HG03135 (cell line): ENCODE data around the gene KCNIP2.

Experiments
- ATAC-seq: cut with Tn5 transposase; IDR thresholded peaks from one replicate; pipeline ENCODE4 v1.9.1; 2021; ENCODE audit warnings: mild to moderate bottlenecking, moderate library complexity; ENCODE audit not compliant: unreplicated experiment

KCNIP2 gene

DNA sequence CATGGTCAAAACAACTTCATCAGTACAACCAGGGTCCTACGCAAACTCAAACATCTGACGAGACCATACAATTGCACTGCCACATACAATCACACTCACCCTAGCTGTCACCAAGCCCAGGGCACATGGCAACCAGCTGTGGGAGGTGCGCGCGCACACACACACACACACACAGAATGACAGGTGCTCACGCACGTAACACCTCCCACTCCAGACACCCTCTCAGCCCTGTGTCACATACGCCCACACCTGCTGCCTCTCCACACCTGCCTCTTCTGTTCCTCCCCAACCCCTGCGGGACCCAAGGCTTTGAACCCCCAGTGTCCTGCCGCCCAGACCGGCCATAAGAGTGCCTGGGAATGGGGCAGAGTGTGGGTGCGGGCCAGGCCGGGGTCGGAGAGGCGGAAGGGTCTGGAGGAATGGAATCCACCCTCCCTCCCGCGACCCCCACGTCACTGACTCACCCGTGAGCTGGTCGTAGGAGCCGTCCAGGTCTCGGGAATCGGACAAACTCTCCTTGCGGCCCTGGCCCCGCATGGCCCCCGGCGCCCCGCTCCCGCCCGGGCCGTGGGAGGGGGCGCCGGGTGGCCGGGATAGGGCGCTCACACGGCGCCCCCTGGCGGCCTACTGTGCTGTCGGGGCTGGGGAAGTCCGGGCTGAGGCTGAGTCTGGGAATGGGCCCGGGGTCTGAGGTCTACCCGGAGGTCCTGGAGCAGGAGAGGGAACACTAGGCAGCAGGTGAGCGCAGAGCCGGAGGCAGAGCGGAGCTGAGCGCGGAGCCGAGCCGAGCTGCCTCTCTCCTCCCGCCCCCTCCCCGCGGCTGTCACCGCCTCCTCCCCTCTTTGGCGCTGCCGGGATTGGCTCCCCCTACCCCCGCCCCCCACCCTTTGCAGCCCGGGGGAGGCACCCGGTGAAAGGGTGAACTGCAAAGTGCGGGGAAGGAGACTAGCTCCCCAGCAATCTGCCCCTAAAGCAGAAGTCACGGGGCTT lies at the start of gene KCNIP2:
TSS of gene KCNIP2 (minus strand) at position 769 of the 990 bp plus-strand sequence. CDS start at position 537, 232 bp downstream.
- ATAC-seq, result no peak

DNA sequence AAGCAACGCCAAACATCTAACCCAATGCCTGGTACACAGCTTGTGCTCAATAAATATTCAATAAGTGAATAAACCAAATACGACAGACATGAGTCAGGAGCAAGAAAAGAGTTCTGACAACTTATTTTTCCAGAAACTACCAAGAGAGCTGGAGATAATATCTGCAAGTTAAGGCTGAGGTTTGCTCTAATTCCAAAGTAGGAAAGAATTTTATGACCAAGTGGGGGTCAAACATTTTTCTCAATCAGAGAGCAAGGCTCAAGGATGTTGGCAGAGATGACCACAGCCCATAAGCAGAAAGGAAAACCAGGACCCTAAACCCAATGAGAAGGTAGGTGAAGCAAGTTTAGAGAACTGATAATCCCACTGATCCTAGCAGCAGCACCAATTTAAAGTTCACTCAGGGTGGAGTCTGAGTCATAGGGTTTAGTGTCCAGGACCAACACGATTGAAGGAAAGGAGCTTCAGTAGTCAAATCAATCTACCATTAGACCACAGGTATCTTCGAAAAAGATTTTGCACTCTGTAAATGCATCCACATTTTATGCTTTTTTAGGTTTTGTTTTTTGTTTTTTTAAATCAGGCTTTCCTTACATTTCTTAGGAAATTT lies 49.3 kb upstream of the KCNIP2 start:
- no peak for ATAC-seq

DNA sequence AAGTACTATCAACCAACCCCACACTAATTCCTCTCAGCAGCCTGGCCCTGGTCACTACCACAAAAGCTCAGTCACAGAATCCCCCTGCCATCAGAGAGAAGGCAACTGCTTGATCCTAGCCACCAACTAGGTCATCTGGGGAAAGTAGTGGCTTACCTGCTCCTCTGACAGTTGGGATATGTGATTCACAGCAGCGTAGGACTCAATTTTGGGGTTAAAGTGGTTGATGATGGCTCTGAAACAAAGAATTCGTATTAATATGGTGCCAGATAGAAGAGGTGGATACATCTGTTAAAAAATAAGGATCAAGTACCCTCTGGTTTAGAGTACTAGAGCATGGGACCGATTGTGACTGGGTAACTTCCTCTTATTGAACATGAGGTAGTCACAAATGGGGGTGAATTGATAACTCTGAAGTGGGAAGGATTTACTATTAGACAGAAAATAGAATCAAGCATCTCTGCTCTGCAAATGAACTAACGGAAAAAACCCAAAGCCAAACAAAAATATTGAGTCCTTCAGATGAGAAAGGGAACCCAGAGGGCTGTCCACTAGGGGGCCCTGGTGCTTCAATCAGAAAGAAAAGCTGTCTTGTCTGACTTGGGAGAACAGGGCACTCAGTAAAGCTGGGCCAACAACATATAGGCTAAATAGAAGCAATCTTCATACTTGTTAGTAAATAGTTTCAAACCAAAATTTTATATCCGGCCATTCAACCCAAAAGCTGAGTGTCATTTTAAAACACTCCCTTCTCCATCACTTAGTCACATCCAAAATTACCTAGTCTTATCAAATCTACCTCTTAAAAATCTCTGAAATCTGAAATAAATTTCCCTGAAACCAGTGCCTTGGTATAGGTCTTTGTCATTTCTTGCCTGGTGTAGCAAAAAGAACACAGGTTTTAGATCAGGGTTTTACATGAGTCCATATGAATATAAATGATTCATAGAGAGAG lies 45.9 kb upstream of the KCNIP2 start:
- ATAC-seq, result no peak

DNA sequence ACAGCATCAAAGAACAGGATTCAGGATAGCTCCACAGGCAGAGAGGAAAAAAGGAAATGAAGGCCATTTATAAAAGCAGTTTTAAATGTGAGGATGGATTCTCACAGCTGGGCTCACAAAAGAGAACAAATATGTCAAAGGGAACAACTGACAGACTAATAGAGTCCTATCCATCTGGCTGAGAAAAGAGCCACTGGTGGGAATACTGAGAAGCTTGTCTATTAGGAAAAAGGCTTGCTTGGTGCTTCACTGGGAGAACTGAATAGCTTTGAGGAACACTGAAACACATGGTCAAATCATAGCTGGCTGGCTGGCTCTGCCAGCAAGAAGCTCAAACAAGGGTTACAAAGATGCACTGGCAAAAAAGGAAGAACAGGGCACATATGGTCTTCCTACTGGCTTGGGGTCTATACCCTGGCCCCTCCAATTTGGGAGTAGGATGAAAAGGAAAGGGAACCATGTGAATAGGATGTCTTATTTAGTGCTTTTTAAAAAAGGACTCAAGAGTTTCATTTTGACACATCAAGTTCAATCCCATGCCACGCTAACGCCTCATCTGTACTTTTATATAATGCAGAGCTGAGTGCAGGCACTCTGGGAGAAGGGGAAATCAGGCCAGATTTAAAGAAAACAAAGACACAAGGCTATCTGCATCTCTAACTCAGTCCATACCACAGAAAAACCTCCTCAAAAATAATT lies 44.8 kb upstream of the KCNIP2 start:
- ATAC-seq, result no peak

DNA sequence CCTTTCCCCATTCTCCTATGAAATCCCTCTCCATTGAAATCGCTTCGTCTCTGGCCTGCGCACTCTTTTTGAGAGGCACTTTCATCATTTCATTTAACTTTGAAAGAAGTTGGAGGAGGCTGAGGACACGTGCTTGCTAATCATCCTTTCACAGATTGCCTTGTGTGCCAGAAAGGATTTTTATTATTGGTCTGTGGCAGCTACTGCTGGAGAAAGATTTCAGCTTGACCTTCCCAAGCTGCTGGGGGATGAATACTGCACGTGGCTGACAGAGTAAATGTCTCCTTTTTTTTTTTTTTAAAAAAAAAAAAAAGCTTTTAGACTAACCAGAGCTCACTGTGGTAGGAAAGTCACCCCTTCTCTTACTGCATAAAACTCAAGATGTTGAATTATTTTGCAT lies 44.2 kb upstream of the KCNIP2 start:
- ATAC-seq, result no peak

DNA sequence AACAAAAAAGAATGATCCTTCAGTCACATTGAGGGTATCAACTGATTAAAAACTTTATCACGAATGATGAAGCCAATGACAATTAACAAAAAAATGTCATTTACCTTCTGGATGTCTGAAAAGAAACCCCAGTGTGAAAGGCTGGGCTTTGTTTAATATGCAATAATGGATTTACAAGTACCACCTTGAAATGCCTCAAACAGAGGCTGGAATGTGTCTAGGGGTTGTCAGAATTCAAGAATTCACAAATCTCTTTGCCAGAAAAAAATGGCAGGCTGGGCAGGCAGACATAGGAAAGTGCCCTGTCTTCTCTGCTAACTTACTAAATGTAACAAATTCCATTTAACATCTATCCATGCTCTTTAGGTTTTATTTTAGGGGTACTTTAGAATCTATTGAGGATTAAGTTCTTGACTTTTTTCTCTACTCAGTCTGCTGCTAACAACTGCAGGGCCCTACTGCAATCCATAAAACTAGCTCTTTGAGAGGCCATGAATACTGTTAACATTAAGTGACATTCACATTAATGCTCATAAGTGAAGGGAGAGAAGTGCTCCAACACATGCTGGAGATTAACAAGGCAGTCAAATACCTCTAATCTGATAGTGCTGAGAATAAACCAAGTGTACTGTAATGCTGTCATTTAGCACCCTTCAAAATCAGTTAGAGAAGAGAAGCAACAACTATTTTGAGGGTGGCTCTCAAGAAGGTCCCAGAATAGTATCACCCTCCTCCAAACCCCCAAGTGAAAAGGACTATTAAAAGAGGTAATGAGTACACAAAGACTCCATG lies 43.1 kb upstream of the KCNIP2 start:
- no peak for ATAC-seq

DNA sequence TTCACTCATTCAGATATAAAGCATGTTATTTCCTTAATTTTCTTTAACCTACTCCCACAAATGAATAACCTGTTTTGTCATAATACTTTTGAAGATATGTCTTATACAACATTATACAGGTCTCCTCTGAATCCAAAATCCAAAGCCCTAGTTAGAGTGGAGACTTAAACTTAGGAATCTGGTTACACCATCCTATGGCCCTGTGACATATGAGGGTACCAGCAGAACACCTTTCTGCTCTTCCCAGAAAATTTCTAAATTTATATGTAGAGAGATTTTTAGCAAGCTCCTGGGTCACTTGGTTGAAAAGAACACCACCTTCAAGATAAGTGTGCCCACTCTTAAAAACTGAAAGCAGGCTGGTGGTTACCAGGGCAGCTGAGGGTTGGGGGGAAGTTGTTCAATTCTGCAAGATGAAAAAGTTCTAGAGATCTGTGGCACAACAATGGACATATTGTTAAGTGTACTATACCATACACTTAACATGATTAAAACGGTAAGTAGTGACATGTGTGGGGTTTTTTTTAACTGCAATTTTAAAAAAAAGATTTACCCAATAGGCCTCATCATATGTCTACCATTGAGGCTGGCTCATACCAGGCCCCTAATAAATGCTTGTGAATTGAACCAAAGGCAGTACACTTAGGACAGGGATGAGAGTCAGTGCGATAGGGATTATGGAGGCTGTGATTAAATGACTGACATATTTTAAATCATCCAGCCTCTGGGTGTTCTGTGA lies 37.6 kb upstream of the KCNIP2 start:
- no peak for ATAC-seq

DNA sequence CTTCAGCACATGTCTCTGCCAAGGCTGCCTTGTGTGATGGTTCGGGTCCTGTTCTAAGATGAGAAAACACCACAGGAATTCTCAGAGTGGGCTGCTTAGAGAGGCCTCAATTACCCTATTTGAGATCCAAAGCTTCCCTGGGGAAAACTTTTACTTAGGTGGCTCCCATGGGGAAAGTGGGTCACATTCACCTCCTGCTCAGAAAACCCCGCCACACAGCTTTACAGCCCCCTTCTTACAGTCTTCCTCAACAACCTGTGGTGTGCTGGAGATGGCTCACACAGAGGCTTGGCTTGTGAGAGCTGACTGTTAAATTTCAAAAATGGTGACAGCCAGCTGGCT lies 36.6 kb upstream of the KCNIP2 start:
- ATAC-seq, result no peak

DNA sequence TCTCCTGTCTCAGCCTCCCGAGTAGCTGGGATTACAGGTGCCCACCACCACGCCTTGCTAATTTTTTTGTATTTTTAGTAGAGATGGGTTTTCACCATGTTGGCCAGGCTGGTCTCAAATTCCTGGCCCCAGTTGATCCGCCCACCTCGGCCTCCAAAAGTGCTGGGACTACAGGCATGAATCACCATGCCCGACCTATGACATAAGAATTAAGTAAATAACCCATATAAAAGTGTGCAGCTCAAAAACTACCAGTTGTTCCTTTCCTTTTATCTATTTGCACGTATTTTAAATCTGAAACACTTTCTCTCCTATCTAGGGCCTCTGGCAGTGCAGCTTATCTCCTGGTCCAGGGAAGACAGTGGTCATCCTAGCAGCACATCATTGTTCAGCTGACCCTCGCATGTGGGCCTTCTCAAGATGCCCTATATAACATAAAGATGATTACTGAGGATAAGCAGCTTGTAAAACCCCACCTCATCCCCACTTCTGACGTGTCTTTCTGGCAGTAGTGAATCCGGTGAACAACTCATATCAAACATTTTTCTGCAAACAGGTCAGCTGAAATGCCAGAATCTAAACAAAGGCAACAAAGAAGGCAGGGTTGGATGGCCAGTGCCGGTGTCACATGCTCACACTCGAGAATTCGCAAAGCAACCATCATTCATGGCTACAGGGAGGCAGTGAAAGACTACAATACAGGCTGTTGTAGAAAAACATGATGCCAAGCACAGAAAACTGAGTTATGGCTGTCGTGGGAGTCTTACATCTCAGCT lies 36.0 kb upstream of the KCNIP2 start:
- ATAC-seq, result no peak

DNA sequence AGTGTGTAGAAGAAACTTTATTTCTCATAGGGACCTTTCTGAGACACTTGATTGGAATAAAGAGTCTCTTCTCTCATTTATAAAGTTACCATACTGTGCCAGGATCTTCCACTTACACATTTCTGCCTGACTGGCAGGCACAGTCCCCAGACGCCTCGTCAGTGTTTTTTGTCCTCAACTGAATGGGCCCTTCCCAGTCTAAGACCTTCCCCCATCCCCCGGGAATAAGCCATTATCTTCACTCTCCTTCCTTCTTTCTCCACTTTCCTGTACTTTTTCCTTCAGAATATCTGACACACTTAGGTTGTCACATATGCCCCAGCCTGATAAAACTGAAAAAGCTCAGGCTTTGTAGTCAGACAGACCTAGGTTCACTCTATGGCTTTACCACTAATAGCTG lies 35.3 kb upstream of the KCNIP2 start:
- no peak for ATAC-seq

DNA sequence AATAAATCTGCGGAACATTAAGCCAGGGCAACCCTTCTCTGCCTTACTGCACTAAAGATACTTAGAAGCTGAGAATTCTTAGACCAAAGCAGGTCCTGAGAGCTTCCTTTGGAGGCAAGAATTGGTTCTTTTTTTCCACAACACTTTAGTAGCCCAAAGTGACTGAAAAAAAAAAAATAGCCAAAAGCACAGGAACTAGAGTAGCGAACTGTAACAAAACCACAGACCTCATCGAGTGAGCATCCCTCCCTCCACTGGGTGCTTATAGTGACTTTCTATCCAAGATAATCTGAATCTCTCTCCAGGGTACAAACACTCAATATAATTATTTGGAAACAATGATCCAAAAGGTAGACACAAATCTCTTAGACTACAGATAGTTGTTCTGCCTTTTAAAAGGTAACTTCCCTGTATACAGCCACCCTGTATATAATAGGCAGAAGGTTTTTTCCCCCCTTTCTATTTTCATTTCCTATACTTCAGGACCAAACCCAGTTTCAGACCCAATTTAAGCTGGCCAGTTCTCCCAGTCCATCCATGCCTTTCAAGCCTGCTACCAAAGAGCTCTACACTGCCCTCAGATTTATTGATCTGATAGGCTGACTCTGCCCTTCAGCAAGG lies 31.6 kb upstream of the KCNIP2 start:
- ATAC-seq, result no peak

DNA sequence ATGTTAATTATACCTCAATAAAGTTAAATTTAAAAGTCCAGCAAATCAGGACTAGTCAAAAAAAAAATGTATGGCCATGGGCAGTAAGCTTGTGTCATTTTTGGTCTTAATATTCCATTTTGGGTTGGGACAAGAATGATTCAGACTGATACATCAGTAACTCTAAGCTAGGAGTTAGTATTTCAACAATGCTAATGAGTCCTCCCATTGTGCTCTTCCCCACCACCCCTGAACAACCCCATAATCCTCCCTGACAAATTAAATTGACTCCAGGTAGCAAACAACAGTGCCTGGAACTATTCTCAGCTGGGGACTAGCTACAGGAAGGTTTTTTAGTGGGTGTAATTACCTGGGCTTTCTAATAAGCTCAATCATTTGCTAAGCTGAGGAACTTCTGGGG lies 30.7 kb upstream of the KCNIP2 start:
- ATAC-seq, result no peak

DNA sequence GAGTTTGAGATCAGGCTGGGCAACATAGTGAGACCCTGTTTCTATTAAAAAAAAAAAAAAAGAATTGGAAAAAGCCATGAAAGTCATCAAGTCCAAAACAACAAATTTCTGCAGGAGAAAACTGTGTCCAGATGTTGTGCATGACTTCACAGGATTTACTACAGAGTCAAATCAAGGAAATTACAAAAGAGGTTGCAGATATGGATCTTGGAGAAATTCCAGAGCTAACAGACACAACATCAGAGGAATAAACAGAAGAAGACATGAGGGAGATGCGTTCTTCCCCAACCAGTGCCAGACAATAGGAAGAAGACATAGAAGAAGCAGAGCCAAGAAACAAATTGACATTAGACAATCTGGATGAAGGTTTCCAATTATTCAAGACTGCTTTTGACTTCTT lies 24.3 kb upstream of the KCNIP2 start:
- no peak for ATAC-seq

DNA sequence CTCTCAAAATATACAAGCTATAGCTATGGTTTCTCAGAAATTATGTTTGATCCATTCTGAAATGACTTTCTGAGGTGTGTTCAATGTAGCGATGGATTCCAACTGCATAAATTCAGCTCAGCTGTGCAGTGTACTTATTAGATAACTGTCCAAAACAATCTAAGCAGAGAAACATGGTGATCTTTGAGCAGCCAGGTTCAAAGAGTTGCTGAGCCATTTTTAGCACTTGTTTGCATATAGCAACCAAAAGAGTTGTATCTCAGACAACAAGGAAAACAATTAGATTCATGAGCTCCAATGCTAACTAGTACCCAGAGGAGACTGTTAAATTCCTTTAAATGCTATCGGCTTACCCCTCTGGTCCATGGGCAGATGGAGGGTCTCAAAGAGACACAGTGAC lies 15.9 kb upstream of the KCNIP2 start:
- no peak for ATAC-seq

DNA sequence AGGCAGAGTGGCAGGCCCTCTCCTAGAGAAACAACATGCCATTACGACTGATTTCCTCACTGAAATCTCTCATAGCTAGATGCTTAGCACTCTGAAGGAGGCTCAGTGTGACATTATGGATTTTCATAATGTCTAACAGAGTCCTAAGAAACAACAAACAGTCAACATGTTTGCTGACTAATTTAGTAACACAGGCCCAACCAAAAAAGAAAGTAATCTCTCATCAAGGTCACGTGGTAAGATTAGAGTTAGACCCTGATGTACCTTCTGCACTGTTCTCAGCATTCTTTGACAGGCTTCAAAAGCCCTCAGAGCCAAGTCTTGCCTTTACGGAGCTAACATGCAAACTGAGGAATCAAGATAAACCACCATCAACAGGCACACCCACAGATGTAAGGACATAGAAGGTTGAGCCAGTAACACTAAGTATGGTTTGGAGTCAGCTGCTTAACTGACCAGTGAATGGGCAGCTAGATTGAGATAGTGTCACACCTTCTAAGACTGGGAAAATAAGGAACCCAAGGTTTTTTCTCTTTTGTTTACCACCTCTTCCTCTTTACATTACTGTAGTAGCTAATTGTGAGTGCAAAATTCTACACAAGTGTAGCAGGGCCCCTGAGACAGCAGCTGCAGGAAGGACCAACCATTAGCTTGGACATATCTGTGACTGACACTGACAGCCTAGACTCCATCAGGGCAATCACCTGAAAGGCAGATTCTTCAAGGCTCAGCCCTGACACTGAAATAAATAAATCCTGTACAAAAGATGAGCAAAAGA lies 15.3 kb upstream of the KCNIP2 start:
- ATAC-seq, result peak; percentile 69

DNA sequence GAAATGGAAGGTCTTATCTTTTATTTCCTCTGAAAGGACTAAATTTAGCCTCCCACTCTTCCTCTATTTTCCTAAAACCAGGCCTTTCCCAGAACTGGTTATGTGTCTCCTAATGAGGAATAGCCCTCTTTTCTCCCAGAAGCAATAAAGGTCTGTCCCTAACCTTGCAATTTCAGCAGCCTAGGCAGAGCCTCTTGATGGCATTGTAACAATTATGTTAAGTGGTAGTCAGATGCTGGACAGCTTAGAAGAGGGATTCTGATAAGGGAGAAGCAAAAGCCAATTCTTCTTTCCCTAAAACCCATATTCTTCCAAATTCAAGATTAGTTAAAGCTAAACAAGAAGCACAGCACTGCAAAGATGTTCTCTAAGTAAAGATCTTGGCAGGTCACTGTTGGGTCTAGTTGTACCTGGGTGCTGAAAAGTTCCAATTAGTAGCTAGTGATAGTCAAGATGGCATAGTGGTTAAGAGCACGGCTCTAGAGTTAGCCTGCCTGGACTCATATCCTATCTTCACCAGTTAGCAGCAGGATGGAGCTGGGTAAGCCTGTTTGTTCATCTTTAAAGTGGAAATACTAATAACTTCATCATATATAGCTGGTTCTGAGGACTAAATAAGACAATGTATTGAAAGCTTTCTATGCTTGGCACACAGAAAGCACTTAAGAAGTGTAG lies 14.3 kb upstream of the KCNIP2 start:
- no peak for ATAC-seq

DNA sequence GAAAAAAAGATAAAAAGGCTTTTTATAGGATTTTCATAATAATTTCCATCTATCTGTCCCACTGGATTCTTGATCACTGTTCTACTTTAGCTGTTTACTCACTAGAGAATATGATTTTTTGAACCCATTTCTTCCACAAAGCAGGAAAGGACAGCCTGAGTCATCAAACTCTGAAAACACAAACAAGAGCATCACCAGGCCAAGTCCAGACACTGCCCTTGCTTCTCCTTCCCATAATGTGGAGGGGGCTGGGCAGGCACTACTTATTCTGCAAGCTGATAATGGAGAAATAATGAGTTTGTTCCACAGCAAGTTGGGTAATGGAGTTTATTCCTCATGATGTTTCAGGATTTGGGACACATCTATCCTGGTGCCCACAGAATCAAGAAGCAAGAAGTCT lies 13.0 kb upstream of the KCNIP2 start:
- ATAC-seq, result no peak
